GM19240 (cell line): Measurements from ENCODE around the gene RIN2.
"Not testable (repeated sequence)": the region's sequence is repeated elsewhere in the genome, so short reads cannot be mapped to it uniquely, and the experiment has no call there.

ENCODE experiments used
- DNase-seq: peaks from one replicate; pipeline ENCODE4 v3.0.0; 2011; ENCODE audit warnings: low spot score; ENCODE audit not compliant: insufficient read length

Gene RIN2

GRCh38 chr20:19786311-19786710 lies 28.3 kb downstream of the RIN2 start:
- no peak for DNase-seq

GRCh38 chr20:19787366-19787765 lies 29.3 kb downstream of the RIN2 start:
- DNase-seq, result no peak

GRCh38 chr20:19789009-19789408 lies 31.0 kb downstream of the RIN2 start:
- DNase-seq, result no peak

GRCh38 chr20:19789446-19789845 lies 31.4 kb downstream of the RIN2 start:
- no peak for DNase-seq

GRCh38 chr20:19791887-19792286 lies 33.8 kb downstream of the RIN2 start:
- no peak for DNase-seq

- no peak for DNase-seq
Observed at GRCh38 chr20:19793716-19794115, 35.7 kb downstream of the RIN2 start.

GRCh38 chr20:19794941-19795340 lies 36.9 kb downstream of the RIN2 start:
- no peak for DNase-seq

GRCh38 chr20:19799325-19799724 lies 41.3 kb downstream of the RIN2 start:
- DNase-seq, result no peak

GRCh38 chr20:19802099-19802491 lies 44.0 kb downstream of the RIN2 start:
- DNase-seq, result no peak

- no peak for DNase-seq
Observed at GRCh38 chr20:19802492-19803158, 44.6 kb downstream of the RIN2 start.

GRCh38 chr20:19806276-19806675 lies 48.2 kb downstream of the RIN2 start:
- not testable (repeated sequence) for DNase-seq

- DNase-seq, result no peak
Observed at GRCh38 chr20:19806806-19807190, 48.7 kb downstream of the RIN2 start.

- DNase-seq, result no peak
Observed at GRCh38 chr20:19807191-19807945, 49.3 kb downstream of the RIN2 start.
